ENCODE data around the gene FOXS1. TPM values are rescaled to one million over a fixed set of nuclear protein-coding genes. Genes with fewer than 3 reads are reported as not detected.

FOXS1 gene
- total RNA-seq, 1 donor from 2014 or later, result not detected

DNA sequence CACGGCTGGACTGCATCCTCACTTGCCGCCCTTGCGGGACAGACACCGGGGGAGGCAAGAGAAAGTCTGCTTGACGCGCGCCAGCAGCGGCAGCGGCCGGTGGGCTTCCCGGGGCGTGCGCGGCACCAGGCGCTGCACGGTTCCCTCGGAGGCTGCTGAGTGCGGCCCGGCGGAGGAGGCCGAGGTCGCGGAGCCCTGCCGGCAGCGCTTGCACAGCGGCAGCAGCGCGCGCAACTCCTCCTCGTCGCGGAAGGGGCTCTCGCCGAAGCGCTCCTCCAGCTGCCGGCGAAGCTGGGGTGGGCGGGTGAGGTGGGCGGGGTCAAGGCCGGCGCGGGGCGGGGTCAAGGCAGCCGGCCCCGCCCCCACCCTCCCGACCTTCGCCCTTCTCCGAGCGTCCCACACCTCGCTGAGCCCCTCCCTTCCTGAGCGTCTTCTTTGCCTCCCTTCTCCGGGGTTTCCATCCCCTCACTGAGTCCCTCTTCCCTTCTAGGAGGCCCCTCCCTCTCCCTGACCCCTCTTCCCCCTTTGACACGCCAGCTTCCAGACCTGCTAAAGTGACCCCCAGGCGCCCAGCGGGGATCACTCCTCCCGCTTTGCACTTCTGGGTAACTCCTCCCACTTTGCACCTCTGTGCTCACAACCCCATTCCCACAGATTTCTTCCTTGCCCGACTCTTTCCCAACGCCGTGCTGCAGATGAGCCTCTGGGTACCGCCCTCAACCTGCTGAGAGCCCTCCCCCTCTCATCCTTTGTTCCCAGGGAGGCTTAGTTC, 16.2 kb upstream of the FOXS1 start:
- TF ChIP-seq CTCF (conservative IDR thresholded peaks at IDR 0.05; ENCODE audit: low read depth, low read length), result no peak
- H3K4me3 ChIP-seq (ENCODE audit: low read depth, low read length), result peak overlapping the region; percentile 53
- DNase-seq (ENCODE audit: low read depth), result no peak

GRCh38 chr20:31861135-31861384, 15.7 kb upstream of the FOXS1 start:
- TF ChIP-seq CTCF (conservative IDR thresholded peaks at IDR 0.05; ENCODE audit: low read depth, low read length), result no peak
- H3K4me3 ChIP-seq (ENCODE audit: low read depth, low read length), result peak overlapping the region; percentile 53
- no peak for DNase-seq (ENCODE audit: low read depth)

GRCh38 chr20:31860390-31861134, 15.2 kb upstream of the FOXS1 start:
- DNase-seq (ENCODE audit: low read depth), result no peak
- TF ChIP-seq CTCF (conservative IDR thresholded peaks at IDR 0.05; ENCODE audit: low read depth, low read length), result no peak
- H3K4me3 ChIP-seq (ENCODE audit: low read depth, low read length), result peak overlapping the region; percentile 53

DNA sequence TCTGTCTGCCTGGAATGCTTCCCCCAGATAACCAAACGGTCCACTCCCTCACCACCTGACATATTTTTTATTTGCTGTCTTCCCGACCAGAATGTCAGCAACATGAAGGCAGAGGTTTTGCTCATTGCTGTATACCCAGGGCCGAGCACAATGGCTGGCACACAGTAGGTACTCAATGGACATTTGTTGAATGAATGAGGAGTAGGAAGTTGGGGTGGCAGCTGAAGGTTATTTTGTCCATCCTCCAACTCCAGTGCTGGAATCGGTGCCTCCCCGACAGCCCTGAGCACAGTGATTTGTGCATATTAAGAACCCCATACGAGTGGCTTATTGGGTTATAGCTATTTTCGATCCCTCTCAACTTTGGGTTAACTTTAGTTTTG, 14.6 kb upstream of the FOXS1 start:
- TF ChIP-seq CTCF (conservative IDR thresholded peaks at IDR 0.05; ENCODE audit: low read depth, low read length), result no peak
- no peak for DNase-seq (ENCODE audit: low read depth)
- no peak overlapping the region for H3K4me3 ChIP-seq (ENCODE audit: low read depth, low read length)

DNA sequence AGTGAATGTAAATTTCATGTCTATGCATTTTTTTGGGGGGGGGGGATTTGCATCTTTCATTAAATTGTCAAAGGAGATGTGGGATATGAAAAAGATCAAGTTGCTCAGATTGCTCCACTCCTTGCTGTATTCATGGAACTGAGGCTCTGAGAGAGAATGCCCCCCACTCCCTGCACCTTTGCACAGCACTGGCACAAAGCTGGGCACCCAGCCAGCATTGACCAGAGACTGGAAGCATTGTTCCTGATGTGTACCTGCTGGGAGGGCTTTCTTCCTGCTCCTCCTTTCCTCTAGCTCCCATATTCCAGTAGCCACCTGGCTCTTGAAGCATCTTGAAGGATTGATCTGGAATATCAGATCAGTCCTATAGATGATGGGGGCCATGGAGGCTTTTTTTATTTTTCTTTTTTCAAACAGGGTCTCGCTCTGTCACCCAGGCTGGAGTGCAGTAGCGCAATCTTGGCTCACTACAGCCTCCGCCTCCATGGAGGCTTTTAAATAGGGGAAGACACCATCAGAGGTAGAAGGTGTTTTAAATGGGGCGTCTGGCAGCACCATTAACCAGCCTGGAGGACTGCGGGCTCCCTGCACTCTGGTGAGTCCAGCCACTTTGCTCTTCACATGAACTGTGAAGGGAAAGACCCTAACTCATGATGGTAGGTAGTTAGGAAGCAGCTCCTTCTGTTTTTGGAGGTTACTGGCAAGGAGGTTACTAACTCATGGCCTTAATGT, 14.0 kb upstream of the FOXS1 start:
- no peak for TF ChIP-seq CTCF (conservative IDR thresholded peaks at IDR 0.05; ENCODE audit: low read depth, low read length)
- DNase-seq (ENCODE audit: low read depth), result no peak
- H3K4me3 ChIP-seq (ENCODE audit: low read depth, low read length), result no peak overlapping the region

DNA sequence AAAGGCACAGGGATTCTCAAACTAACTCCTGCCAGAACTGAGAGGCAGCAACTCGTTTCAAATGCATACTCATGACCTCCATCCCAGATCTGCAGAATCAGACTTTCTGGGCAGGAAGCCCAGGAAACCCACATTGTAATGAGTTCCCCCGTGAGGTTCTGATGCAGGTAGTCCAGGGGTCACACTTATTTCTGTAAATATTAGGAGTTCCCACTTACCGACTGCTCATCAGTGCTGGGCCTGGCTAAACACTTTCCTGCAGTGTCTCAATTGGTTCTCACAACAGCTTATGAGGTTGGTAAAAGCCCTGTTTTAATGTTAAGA, 13.3 kb upstream of the FOXS1 start:
- no peak for TF ChIP-seq CTCF (conservative IDR thresholded peaks at IDR 0.05; ENCODE audit: low read depth, low read length)
- DNase-seq (ENCODE audit: low read depth), result no peak
- H3K4me3 ChIP-seq (ENCODE audit: low read depth, low read length), result no peak overlapping the region
